ENCODE data around the gene SLC2A11.

GRCh38 chr22:23915290-23915689 is 57.6 kb downstream of the SLC2A11 start:
- no peak for TF ChIP-seq POLR2A (IDR thresholded peaks at IDR 0.05; ENCODE audit: extremely low read depth, insufficient read length)
- TF ChIP-seq, protein P1, sequence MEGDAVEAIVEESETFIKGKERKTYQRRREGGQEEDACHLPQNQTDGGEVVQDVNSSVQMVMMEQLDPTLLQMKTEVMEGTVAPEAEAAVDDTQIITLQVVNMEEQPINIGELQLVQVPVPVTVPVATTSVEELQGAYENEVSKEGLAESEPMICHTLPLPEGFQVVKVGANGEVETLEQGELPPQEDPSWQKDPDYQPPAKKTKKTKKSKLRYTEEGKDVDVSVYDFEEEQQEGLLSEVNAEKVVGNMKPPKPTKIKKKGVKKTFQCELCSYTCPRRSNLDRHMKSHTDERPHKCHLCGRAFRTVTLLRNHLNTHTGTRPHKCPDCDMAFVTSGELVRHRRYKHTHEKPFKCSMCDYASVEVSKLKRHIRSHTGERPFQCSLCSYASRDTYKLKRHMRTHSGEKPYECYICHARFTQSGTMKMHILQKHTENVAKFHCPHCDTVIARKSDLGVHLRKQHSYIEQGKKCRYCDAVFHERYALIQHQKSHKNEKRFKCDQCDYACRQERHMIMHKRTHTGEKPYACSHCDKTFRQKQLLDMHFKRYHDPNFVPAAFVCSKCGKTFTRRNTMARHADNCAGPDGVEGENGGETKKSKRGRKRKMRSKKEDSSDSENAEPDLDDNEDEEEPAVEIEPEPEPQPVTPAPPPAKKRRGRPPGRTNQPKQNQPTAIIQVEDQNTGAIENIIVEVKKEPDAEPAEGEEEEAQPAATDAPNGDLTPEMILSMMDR (IDR thresholded peaks at IDR 0.05; ENCODE audit: low read depth, low read length), result no peak
- TF ChIP-seq MAX (IDR thresholded peaks at IDR 0.05; ENCODE audit: low read depth, low read length), result no peak
- TF ChIP-seq MYC (IDR thresholded peaks at IDR 0.05; ENCODE audit: low read depth, low read length), result no peak

All from NB4 (cell line).